ENCODE data around the gene SMIM9. TPM values are rescaled to one million over a fixed set of nuclear protein-coding genes. Genes with fewer than 3 reads are reported as not detected.
A peak's percentile ranks its signal among the peaks of the same experiment; 100 is the strongest.

SMIM9 gene
- total and polyA plus RNA-seq, 9 of the 15 experiments (the other 6 are each of a cell fraction or from before 2014, with no cell fraction given) = 0.08 TPM; not detected in 8

DNA sequence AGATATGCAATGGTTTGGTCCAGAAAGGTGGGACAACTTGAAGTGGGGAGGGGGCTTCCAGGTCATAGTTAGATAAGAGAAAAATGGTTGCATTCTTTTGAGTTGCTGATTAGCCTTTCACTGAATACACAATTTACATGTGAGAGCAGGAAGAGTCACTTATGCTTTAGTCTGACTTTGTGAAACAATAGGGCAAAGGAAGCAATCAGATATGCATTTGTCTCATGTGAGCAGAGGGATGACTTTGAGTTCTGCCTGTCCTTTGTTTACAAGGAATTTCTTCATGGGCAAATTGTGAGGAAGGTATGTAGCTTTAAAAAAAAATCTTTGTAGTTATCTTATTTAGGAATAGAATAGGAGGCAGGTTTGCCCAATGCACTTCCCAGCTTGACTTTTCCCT is 12.9 kb downstream of the SMIM9 start:
- CTCF ChIA-PET (ENCODE audit: low intra/inter-chr PET ratio) = no interaction called here
- FAIRE-seq = no peak
- no peak for TF ChIP-seq BMI1 (IDR thresholded peaks at IDR 0.05; ENCODE audit: low read length)
- TF ChIP-seq ZFP91 (CRISPR knock-in tag; IDR thresholded peaks at IDR 0.05) = no peak
- TF ChIP-seq ZNF717 (CRISPR knock-in tag; IDR thresholded peaks at IDR 0.05) = no peak
- no peak for TF ChIP-seq KDM1A (IDR thresholded peaks at IDR 0.05)
- TF ChIP-seq KAT2B (IDR thresholded peaks at IDR 0.05; ENCODE audit: low read depth, low read length) = no peak
- peak; percentile 18; the same call in 1 of the 2 replicates for TF ChIP-seq C11orf30 (IDR thresholded peaks at IDR 0.05; ENCODE audit: low read depth)
- TF ChIP-seq, protein P1, sequence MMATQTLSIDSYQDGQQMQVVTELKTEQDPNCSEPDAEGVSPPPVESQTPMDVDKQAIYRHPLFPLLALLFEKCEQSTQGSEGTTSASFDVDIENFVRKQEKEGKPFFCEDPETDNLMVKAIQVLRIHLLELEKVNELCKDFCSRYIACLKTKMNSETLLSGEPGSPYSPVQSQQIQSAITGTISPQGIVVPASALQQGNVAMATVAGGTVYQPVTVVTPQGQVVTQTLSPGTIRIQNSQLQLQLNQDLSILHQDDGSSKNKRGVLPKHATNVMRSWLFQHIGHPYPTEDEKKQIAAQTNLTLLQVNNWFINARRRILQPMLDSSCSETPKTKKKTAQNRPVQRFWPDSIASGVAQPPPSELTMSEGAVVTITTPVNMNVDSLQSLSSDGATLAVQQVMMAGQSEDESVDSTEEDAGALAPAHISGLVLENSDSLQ (IDR thresholded peaks at IDR 0.05) = no peak
- no peak for TF ChIP-seq ZNF57 (CRISPR knock-in tag; IDR thresholded peaks at IDR 0.05)
- 0 out of 4 replicates have a peak, but pooled peaks of 1 of the 2 experiments have one; percentile 15 for TF ChIP-seq FOXA3 (CRISPR knock-in tag; conservative IDR thresholded peaks at IDR 0.05 in 1 of 2, IDR thresholded peaks at IDR 0.05 in 1 of 2)
- no peak for TF ChIP-seq OTX1 (CRISPR knock-in tag; IDR thresholded peaks at IDR 0.05)
- no peak for TF ChIP-seq ZNF609 (CRISPR knock-in tag; IDR thresholded peaks at IDR 0.05; ENCODE audit: borderline replicate concordance)
- TF ChIP-seq, protein P2, sequence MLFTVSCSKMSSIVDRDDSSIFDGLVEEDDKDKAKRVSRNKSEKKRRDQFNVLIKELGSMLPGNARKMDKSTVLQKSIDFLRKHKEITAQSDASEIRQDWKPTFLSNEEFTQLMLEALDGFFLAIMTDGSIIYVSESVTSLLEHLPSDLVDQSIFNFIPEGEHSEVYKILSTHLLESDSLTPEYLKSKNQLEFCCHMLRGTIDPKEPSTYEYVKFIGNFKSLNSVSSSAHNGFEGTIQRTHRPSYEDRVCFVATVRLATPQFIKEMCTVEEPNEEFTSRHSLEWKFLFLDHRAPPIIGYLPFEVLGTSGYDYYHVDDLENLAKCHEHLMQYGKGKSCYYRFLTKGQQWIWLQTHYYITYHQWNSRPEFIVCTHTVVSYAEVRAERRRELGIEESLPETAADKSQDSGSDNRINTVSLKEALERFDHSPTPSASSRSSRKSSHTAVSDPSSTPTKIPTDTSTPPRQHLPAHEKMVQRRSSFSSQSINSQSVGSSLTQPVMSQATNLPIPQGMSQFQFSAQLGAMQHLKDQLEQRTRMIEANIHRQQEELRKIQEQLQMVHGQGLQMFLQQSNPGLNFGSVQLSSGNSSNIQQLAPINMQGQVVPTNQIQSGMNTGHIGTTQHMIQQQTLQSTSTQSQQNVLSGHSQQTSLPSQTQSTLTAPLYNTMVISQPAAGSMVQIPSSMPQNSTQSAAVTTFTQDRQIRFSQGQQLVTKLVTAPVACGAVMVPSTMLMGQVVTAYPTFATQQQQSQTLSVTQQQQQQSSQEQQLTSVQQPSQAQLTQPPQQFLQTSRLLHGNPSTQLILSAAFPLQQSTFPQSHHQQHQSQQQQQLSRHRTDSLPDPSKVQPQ (CRISPR knock-in tag; IDR thresholded peaks at IDR 0.05; ENCODE audit: borderline replicate concordance) = no peak
- TF ChIP-seq LARP7 (IDR thresholded peaks at IDR 0.05) = no peak

More for the DNA sequence above, 12.9 kb downstream of the SMIM9 start:
- H3K9ac ChIP-seq (ENCODE audit: insufficient read depth in 1 of 2, low read depth in 2 of 2, low read length in 2 of 2) = no peak overlapping the region
- H3K36me3 ChIP-seq (ENCODE audit: control insufficient read depth, insufficient read depth, low read length) = no peaks in the 10 kb centered on the region
- H3K9me1 ChIP-seq (ENCODE audit: control insufficient read depth, insufficient read depth, low read length) = no peaks in the 10 kb centered on the region
- H3K4me2 ChIP-seq (ENCODE audit: insufficient read depth, low read length) = peak overlapping the region; percentile 18; the same call in 1 of the 2 replicates
- no peak overlapping the region for H3K4me3 ChIP-seq
- peaks cover 9% of the 10 kb centered on the region; the same call in 1 of the 3 replicates for H3K79me2 ChIP-seq (ENCODE audit: control insufficient read depth, insufficient read depth, low read length)
- DNase-seq (ENCODE audit: extremely low read depth in 1 of 4, low spot score in 3 of 4) = no peak
- ATAC-seq = no peak
- no TSS peak for BruUV-seq (replicated peaks)
- no peaks in the 10 kb centered on the region for H3K27me3 ChIP-seq (ENCODE audit: control insufficient read depth in 2 of 2, insufficient read depth in 2 of 2, low read length in 2 of 2)
- peak overlapping the region; percentile 83 for H2AFZ ChIP-seq (ENCODE audit: low read depth, low read length)
- peak overlapping the region; percentile 50 for H3K27ac ChIP-seq (ENCODE audit: extremely low read depth, low read depth, low read length)
- in situ Hi-C loops (cut with MboI) = no loop called here
- intact Hi-C loops (cut with micrococcal nuclease) = no loop called here
- peaks cover 22 to 37% of the 10 kb centered on the region in 2 experiments; a peak in 4 of 5 replicates for H3K4me1 ChIP-seq (replicated peaks in 1 of 2; ENCODE audit: control insufficient read depth in 2 of 2, insufficient read depth in 2 of 2, low read length in 2 of 2)
- no peaks in the 10 kb centered on the region for H3K9me3 ChIP-seq (replicated peaks; ENCODE audit: control insufficient read depth, insufficient read depth, low read depth, low read length)
- POLR2A ChIA-PET = interaction anchor here (0.8 to 1.9 kb wide), 3 partner anchors 10 to 52 kb away, joined by 4 to 7 read pairs (median 4); no protein-coding TSS in a partner anchor
- no peaks in the 10 kb centered on the region for H4K20me1 ChIP-seq (replicated peaks; ENCODE audit: control insufficient read depth, insufficient read depth, low read length)

All from K562 (cell line).